HepG2 (cell line): ENCODE data around the gene CHN2. TPM values are rescaled to one million over a fixed set of nuclear protein-coding genes. Genes with fewer than 3 reads are reported as not detected.

Source experiments
- ATAC-seq: fragments of 200-7000 bp; cut with Tn5 transposase; 3 replicates; pipeline ENCODE4 v1.9.1; 2020; ENCODE audit warnings: mild to moderate bottlenecking, moderate library complexity
- BruUV-seq: library from RNA; stranded (reverse); fragments of 400-500 nt; replicated peaks from 2 replicates; lab custom pipeline; 2021; lab: Mats Ljungman, UMichigan
- CTCF ChIA-PET: fragments of 300-600 bp; formaldehyde crosslinking; extraction: SDS; loops from one replicate; lab custom pipeline; 2021; ENCODE audit warnings: low total read pairs, inconsistent platforms, low intra/inter-chr PET ratio; lab: Yijun Ruan, JAX
- POLR2A ChIA-PET: fragments of 350-600 bp; sonication (Branson Sonifier 250); formaldehyde crosslinking; loops from one replicate; lab custom pipeline; 2020; ENCODE audit warnings: antibody characterized with exemption, inconsistent platforms; lab: Yijun Ruan, JAX
- DNase-seq: peaks from one replicate; pipeline ENCODE4 v3.0.0-alpha.2; 2015; ENCODE audit warnings: low spot score
- FAIRE-seq: peaks from 3 replicates; lab custom pipeline; 2011; peaks lifted over from hg19 to GRCh38; lab: Jason Lieb, UNC
- H2AFZ ChIP-seq: one replicate; pipeline ENCODE4 v1.6.1; 2011; ENCODE audit warnings: low read length, inconsistent platforms
- H3K27ac ChIP-seq: fragments of 300-600 bp; 3 replicates; pipeline ENCODE4 v1.8.0; 2011; ENCODE audit warnings: mixed run types, mild to moderate bottlenecking, mixed read lengths, low read length, inconsistent platforms; ENCODE audit not compliant: insufficient read depth; ENCODE audit errors: extremely low read length
- H3K27me3 ChIP-seq, 2 experiments: fragments of 200-600 bp in 1 of 2; 2 replicates in 1 of 2; 3 replicates in 1 of 2; pipeline versions ENCODE4 v1.6.0 to v1.8.0; 2011; ENCODE audit warnings: low read length in 2 of 2, mild to moderate bottlenecking in 2 of 2, moderate library complexity in 2 of 2, inconsistent platforms in 1 of 2; ENCODE audit not compliant: insufficient read depth in 2 of 2, control insufficient read depth in 1 of 2
- H3K36me3 ChIP-seq, 2 experiments: fragments of 200-600 bp in 1 of 2; replicated peaks in 1 of 2; 2 replicates in 1 of 2; 3 replicates in 1 of 2; pipeline versions ENCODE4 v1.5.1 to v1.8.0; 2011; ENCODE audit warnings: low read length in 2 of 2, inconsistent platforms in 1 of 2; ENCODE audit not compliant: insufficient read depth in 2 of 2, control insufficient read depth in 1 of 2
- H3K4me1 ChIP-seq: 2 replicates; pipeline ENCODE4 v1.5.1; 2012; ENCODE audit warnings: low read length, inconsistent platforms; ENCODE audit not compliant: insufficient read depth
- H3K4me2 ChIP-seq: 2 replicates; pipeline ENCODE4 v1.6.0; 2011; ENCODE audit warnings: low read depth, low read length, inconsistent platforms
- H3K4me3 ChIP-seq, 3 experiments: fragments of 200-600 bp in 1 of 3; sonication (generic), shearing (Covaris generic) in 1 of 3; replicated peaks in 1 of 3; 2 replicates each; pipeline ENCODE4 v1.5.1; 2011 to 2016; ENCODE audit warnings: low read length in 3 of 3, inconsistent platforms in 2 of 3, low read depth in 2 of 3, mild to moderate bottlenecking in 2 of 3, control low read depth in 1 of 3, mixed read lengths in 1 of 3; ENCODE audit not compliant: insufficient read depth in 1 of 3
- H3K79me2 ChIP-seq: one replicate; pipeline ENCODE4 v1.6.1; 2011; ENCODE audit warnings: low read length, inconsistent platforms; ENCODE audit not compliant: insufficient read depth
- H3K9ac ChIP-seq: 2 replicates; pipeline ENCODE4 v1.6.0; 2011; ENCODE audit warnings: mild to moderate bottlenecking, low read depth, low read length, inconsistent platforms; ENCODE audit not compliant: insufficient read depth
- H3K9me3 ChIP-seq: 2 replicates; pipeline ENCODE4 v1.5.1; 2012; ENCODE audit warnings: mild to moderate bottlenecking, low read length
- H4K20me1 ChIP-seq: 2 replicates; pipeline ENCODE4 v1.6.0; 2011; ENCODE audit warnings: inconsistent platforms, mild to moderate bottlenecking, low read length, moderate library complexity; ENCODE audit not compliant: insufficient read depth
- CHD4 ChIP-seq: fragments of 200-600 bp; sonication (generic); IDR thresholded peaks from 2 replicates; pipeline ENCODE4 v1.7.0; 2017; ENCODE audit warnings: mild to moderate bottlenecking, low read length, borderline replicate concordance
- EHMT2 ChIP-seq: fragments of 200-600 bp; sonication (generic); IDR thresholded peaks from 2 replicates; pipeline ENCODE4 v1.7.0; 2017; ENCODE audit warnings: antibody characterized with exemption, low read depth, low read length, borderline replicate concordance
- KLF13 ChIP-seq: sonication (generic); formaldehyde crosslinking; IDR thresholded peaks from 2 replicates; pipeline ENCODE4 v1.4.0; 2020; ENCODE audit warnings: mild to moderate bottlenecking, missing genetic modification reagents
- NKX3-1 ChIP-seq: sonication (generic); formaldehyde crosslinking; IDR thresholded peaks from 2 replicates; pipeline ENCODE4 v1.5.0; 2020; ENCODE audit warnings: missing genetic modification reagents
- ZNF331 ChIP-seq: sonication (generic); formaldehyde crosslinking; IDR thresholded peaks from 2 replicates; pipeline ENCODE4 v1.4.0; 2020; ENCODE audit warnings: missing genetic modification reagents
- WGBS: methylation state at CpG from one replicate; pipeline ENCODE4 v1.1.6; 2017; ENCODE audit warnings: low lambda C conversion rate; 5-methylcytosine and 5-hydroxymethylcytosine counted together
- in situ Hi-C: cut with HindIII; loops from 2 replicates; pipeline ENCODE4 v1.10.0; 2017; ENCODE audit warnings: low pct_unique_long_range_greater_than_20kb; ENCODE audit not compliant: extremely low pct_ligation_motif_present
- intact Hi-C: fragments of 100-400 bp; cut with micrococcal nuclease; formaldehyde crosslinking; loops from one replicate; pipeline ENCODE4 v1.10.0; 2022; ENCODE audit not compliant: unreplicated experiment
- polyA plus RNA-seq, 8 experiments: library from polyadenylated mRNA; depleted of rRNA in 3 of 8; stranded (reverse) in 7 of 8; unstranded in 1 of 8; fragments of >200 nt; fragmentation: Illumina TruSeq in 4 of 8; extraction: Trizol in 4 of 8; gene quantifications; 2 replicates each; pipeline versions ENCODE4 v1.2.1 to v1.2.3, GENCODE V29; 2011 to 2016; ENCODE audit warnings: low read depth in 4 of 8, missing spikeins in 1 of 8, mixed read lengths in 1 of 8; ENCODE audit not compliant: insufficient read depth in 1 of 8
- total RNA-seq, 5 experiments: library from RNA; depleted of rRNA; stranded (reverse); fragments of >200 nt; fragmentation: Illumina TruSeq; extraction: Trizol; gene quantifications; 2 replicates each; pipeline ENCODE4 v1.2.3, GENCODE V29; 2016; ENCODE audit warnings: low read depth in 1 of 5
- TF ChIP-seq, protein P1 (sequence below): sonication (generic); formaldehyde crosslinking; IDR thresholded peaks from 2 replicates; pipeline ENCODE4 v1.9.0; 2021; ENCODE audit warnings: missing genetic modification reagents, mild to moderate bottlenecking, borderline replicate concordance
- TF ChIP-seq, protein P2 (sequence below): sonication (generic); formaldehyde crosslinking; IDR thresholded peaks from 2 replicates; pipeline ENCODE4 v1.4.0; 2020; ENCODE audit warnings: missing genetic modification reagents
- TF ChIP-seq, protein P3 (sequence below): sonication (generic); formaldehyde crosslinking; IDR thresholded peaks from 2 replicates; pipeline ENCODE4 v1.4.0; 2020; ENCODE audit warnings: missing genetic modification reagents
- TF ChIP-seq, protein P4 (sequence below): sonication (generic); formaldehyde crosslinking; IDR thresholded peaks from 2 replicates; pipeline ENCODE4 v1.4.0; 2020; ENCODE audit warnings: missing genetic modification reagents, mild to moderate bottlenecking, borderline replicate concordance

The CHN2 gene
- total and polyA plus RNA-seq, 2 of the 13 experiments (the other 11 are each of a cell fraction or from before 2014, with no cell fraction given): 23.5 to 30.5 TPM

DNA sequence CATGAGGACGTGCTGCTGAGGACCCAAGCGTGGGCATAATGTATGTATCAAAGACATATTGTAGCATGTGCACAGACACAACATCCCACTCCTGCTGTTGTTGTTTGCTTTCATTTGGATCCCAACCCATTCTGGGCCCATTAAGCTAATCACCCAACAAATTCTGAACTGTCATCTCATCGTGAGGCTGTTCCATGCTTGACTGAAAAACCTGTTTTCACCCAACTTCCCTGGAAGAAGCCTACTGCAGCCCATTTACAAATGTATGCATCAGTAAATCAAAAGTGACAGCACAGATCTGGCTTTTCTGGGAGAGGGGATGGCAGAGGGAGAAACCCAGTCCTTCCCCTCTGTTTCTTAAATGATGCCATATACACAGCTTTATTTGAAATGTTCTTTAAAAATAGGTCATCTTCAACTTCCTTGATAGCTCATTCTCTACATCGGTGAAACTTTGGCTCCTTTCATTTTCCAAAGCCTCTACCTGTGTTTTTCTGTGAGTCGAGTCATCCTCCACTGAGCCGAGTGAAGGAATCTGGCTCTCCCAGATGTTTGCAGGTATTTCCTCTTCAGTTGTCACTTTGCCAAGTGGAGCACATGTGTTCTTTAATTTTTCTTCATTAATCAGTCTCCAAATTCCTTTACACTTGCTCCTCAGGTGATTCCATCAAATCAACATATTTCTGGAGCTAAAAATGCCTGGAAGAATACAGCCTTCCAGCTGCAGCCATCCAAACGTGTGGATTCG lies 151.8 kb downstream of the CHN2 start (continued):
- TF ChIP-seq, protein P1, sequence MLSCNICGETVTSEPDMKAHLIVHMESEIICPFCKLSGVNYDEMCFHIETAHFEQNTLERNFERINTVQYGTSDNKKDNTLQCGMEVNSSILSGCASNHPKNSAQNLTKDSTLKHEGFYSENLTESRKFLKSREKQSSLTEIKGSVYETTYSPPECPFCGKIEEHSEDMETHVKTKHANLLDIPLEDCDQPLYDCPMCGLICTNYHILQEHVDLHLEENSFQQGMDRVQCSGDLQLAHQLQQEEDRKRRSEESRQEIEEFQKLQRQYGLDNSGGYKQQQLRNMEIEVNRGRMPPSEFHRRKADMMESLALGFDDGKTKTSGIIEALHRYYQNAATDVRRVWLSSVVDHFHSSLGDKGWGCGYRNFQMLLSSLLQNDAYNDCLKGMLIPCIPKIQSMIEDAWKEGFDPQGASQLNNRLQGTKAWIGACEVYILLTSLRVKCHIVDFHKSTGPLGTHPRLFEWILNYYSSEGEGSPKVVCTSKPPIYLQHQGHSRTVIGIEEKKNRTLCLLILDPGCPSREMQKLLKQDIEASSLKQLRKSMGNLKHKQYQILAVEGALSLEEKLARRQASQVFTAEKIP (CRISPR knock-in tag): no peak
- no peak for TF ChIP-seq KLF13 (CRISPR knock-in tag)
- TF ChIP-seq NKX3-1 (CRISPR knock-in tag): no peak

DNA sequence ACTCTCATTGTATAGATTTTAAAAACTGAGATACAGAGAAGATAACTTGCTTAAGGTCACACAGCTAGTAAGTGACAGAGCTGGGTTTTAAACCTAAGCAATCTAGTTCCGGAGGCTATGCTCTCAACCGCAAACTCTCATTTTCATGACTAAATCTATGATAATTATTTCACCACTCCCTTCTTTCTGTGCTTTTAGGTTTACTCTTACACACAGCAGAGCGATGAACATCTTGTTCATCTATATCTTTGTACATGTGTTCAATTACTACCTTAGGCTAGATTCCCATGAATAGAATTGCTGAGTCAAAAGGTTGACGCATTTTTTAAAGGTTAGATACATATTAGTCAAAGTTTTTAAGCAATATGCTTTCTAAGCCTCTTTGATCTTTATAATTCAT lies 154.8 kb downstream of the CHN2 start:
- no peaks in the 10 kb centered on the region for H3K9me3 ChIP-seq
- ChIA-PET POLR2A (no interaction called here), CTCF (no interaction called here)
- no peak for ATAC-seq
- no peak for DNase-seq
- no peak for FAIRE-seq
- peaks cover 8% of the 10 kb centered on the region for H3K79me2 ChIP-seq
- peaks cover 5 to 8% of the 10 kb centered on the region in 2 experiments; a peak in 3 of 5 replicates for H3K36me3 ChIP-seq
- H3K4me2 ChIP-seq: no peak overlapping the region
- in situ Hi-C loops: loop anchor here (5.0 kb wide), 1 partner anchor 427 kb away; no protein-coding TSS in a partner anchor
- BruUV-seq: no TSS peak
- H3K27me3 ChIP-seq: no peaks in the 10 kb centered on the region
- 84% methylated on average over 4 of the region's 4 CpGs for WGBS
- H3K4me1 ChIP-seq: peaks cover 21% of the 10 kb centered on the region; the same call in 1 of the 2 replicates
- H2AFZ ChIP-seq: no peak overlapping the region
- intact Hi-C loops: loop anchor here (5.0 kb wide), 2 partner anchors 58 to 427 kb away; no protein-coding TSS in a partner anchor
- no peak overlapping the region for H3K9ac ChIP-seq
- H4K20me1 ChIP-seq: no peaks in the 10 kb centered on the region
- H3K4me3 ChIP-seq: no peak overlapping the region
- no peak overlapping the region for H3K27ac ChIP-seq
- no peak for TF ChIP-seq ZNF331
- TF ChIP-seq, protein P1 (CRISPR knock-in tag): no peak
- TF ChIP-seq, protein P2, sequence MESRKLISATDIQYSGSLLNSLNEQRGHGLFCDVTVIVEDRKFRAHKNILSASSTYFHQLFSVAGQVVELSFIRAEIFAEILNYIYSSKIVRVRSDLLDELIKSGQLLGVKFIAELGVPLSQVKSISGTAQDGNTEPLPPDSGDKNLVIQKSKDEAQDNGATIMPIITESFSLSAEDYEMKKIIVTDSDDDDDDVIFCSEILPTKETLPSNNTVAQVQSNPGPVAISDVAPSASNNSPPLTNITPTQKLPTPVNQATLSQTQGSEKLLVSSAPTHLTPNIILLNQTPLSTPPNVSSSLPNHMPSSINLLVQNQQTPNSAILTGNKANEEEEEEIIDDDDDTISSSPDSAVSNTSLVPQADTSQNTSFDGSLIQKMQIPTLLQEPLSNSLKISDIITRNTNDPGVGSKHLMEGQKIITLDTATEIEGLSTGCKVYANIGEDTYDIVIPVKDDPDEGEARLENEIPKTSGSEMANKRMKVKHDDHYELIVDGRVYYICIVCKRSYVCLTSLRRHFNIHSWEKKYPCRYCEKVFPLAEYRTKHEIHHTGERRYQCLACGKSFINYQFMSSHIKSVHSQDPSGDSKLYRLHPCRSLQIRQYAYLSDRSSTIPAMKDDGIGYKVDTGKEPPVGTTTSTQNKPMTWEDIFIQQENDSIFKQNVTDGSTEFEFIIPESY: no peak
- TF ChIP-seq, protein P3, sequence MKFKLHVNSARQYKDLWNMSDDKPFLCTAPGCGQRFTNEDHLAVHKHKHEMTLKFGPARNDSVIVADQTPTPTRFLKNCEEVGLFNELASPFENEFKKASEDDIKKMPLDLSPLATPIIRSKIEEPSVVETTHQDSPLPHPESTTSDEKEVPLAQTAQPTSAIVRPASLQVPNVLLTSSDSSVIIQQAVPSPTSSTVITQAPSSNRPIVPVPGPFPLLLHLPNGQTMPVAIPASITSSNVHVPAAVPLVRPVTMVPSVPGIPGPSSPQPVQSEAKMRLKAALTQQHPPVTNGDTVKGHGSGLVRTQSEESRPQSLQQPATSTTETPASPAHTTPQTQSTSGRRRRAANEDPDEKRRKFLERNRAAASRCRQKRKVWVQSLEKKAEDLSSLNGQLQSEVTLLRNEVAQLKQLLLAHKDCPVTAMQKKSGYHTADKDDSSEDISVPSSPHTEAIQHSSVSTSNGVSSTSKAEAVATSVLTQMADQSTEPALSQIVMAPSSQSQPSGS (CRISPR knock-in tag): no peak
- no peak for TF ChIP-seq EHMT2
- TF ChIP-seq CHD4: no peak
- TF ChIP-seq, protein P4, sequence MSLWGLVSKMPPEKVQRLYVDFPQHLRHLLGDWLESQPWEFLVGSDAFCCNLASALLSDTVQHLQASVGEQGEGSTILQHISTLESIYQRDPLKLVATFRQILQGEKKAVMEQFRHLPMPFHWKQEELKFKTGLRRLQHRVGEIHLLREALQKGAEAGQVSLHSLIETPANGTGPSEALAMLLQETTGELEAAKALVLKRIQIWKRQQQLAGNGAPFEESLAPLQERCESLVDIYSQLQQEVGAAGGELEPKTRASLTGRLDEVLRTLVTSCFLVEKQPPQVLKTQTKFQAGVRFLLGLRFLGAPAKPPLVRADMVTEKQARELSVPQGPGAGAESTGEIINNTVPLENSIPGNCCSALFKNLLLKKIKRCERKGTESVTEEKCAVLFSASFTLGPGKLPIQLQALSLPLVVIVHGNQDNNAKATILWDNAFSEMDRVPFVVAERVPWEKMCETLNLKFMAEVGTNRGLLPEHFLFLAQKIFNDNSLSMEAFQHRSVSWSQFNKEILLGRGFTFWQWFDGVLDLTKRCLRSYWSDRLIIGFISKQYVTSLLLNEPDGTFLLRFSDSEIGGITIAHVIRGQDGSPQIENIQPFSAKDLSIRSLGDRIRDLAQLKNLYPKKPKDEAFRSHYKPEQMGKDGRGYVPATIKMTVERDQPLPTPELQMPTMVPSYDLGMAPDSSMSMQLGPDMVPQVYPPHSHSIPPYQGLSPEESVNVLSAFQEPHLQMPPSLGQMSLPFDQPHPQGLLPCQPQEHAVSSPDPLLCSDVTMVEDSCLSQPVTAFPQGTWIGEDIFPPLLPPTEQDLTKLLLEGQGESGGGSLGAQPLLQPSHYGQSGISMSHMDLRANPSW: no peak
